DND-41 (cell line): ENCODE data around the gene EEF2.

Experiments used
- ATAC-seq: fragments of 200-7000 bp; cut with Tn5 transposase; 3 replicates; pipeline ENCODE4 v1.9.1; 2021; ENCODE audit warnings: low read depth; ENCODE audit not compliant: insufficient read depth
- DNase-seq: peaks from one replicate; pipeline ENCODE4 v3.0.0-alpha.2; 2020
- H2AFZ ChIP-seq: 2 replicates; pipeline ENCODE4 v1.6.0; 2012; ENCODE audit warnings: low read depth, low read length
- H3K27ac ChIP-seq: 2 replicates; pipeline ENCODE4 v1.5.1; 2012; ENCODE audit warnings: low read length, inconsistent platforms
- H3K27me3 ChIP-seq: fragments of 200-600 bp; sonication (generic); 2 replicates; pipeline ENCODE4 v1.6.0; 2012; ENCODE audit warnings: low read length, mild to moderate bottlenecking, inconsistent platforms; ENCODE audit not compliant: insufficient read depth, poor library complexity
- H3K36me3 ChIP-seq: 2 replicates; pipeline ENCODE4 v1.5.1; 2012; ENCODE audit warnings: low read length, inconsistent platforms; ENCODE audit not compliant: insufficient read depth
- H3K4me1 ChIP-seq: 2 replicates; pipeline ENCODE4 v1.5.1; 2012; ENCODE audit warnings: mild to moderate bottlenecking, low read length; ENCODE audit not compliant: insufficient read depth
- H3K4me2 ChIP-seq: 2 replicates; pipeline ENCODE4 v1.6.0; 2012; ENCODE audit warnings: mild to moderate bottlenecking, moderate library complexity, low read length, inconsistent platforms; ENCODE audit not compliant: insufficient read depth
- H3K4me3 ChIP-seq, 2 experiments: fragments of 200-600 bp in 1 of 2; shearing (Covaris generic) in 1 of 2; 2 replicates each; pipeline ENCODE4 v1.5.1; 2012 to 2016; ENCODE audit warnings: inconsistent platforms in 2 of 2, low read length in 2 of 2, mild to moderate bottlenecking in 2 of 2, low read depth in 1 of 2, moderate library complexity in 1 of 2
- H3K79me2 ChIP-seq: 2 replicates; pipeline ENCODE4 v1.6.0; 2012; ENCODE audit warnings: low read length, inconsistent platforms; ENCODE audit not compliant: insufficient read depth
- H3K9ac ChIP-seq: 2 replicates; pipeline ENCODE4 v1.6.0; 2012; ENCODE audit warnings: low read depth, mild to moderate bottlenecking, inconsistent platforms, low read length, moderate library complexity
- H3K9me3 ChIP-seq: 2 replicates; pipeline ENCODE4 v1.5.1; 2012; ENCODE audit warnings: low read length, moderate library complexity, mild to moderate bottlenecking, inconsistent platforms; ENCODE audit not compliant: insufficient read depth, severe bottlenecking
- H4K20me1 ChIP-seq: 2 replicates; pipeline ENCODE4 v1.6.0; 2012; ENCODE audit warnings: low read length; ENCODE audit not compliant: insufficient read depth
- CTCF ChIP-seq: IDR thresholded peaks from 2 replicates; pipeline ENCODE4 v1.5.1; 2012; ENCODE audit warnings: borderline replicate concordance, low read length, moderate library complexity, mild to moderate bottlenecking; ENCODE audit not compliant: poor library complexity, severe bottlenecking; ENCODE audit errors: extremely low read depth
- EZH2 ChIP-seq: IDR thresholded peaks from 3 replicates; pipeline ENCODE4 v1.6.1; 2012; ENCODE audit warnings: borderline replicate concordance, low read depth, mild to moderate bottlenecking, moderate library complexity, low read length, inconsistent platforms; ENCODE audit not compliant: severe bottlenecking

Gene EEF2

GRCh38 chr19:4032436-4032835, 47.2 kb upstream of the EEF2 start:
- no peak overlapping the region for H3K4me3 ChIP-seq
- H3K36me3 ChIP-seq = peaks cover 84% of the 10 kb centered on the region
- H3K9ac ChIP-seq = no peak overlapping the region
- H3K4me1 ChIP-seq = no peaks in the 10 kb centered on the region
- H3K27ac ChIP-seq = no peak overlapping the region
- H3K4me2 ChIP-seq = no peak overlapping the region
- peaks cover 13% of the 10 kb centered on the region for H4K20me1 ChIP-seq
- no peak overlapping the region for H2AFZ ChIP-seq
- no peaks in the 10 kb centered on the region for H3K27me3 ChIP-seq
- ATAC-seq (no peak), DNase-seq (no peak)
- H3K9me3 ChIP-seq = no peaks in the 10 kb centered on the region
- H3K79me2 ChIP-seq = no peaks in the 10 kb centered on the region; the same call in 1 of the 2 replicates
- TF ChIP-seq CTCF (no peak), EZH2 (no peak)

- Histone ChIP-seq H3K79me2 (no peaks in the 10 kb centered on the region; the same call in 1 of the 2 replicates), H4K20me1 (peaks cover 16% of the 10 kb centered on the region), H3K27ac (no peak overlapping the region), H2AFZ (no peak overlapping the region), H3K4me3 (no peak overlapping the region), H3K4me2 (no peak overlapping the region), H3K9me3 (no peaks in the 10 kb centered on the region), H3K36me3 (peaks cover 83% of the 10 kb centered on the region), H3K4me1 (no peaks in the 10 kb centered on the region), H3K27me3 (no peaks in the 10 kb centered on the region), H3K9ac (no peak overlapping the region)
- no peak for TF ChIP-seq EZH2
- no peak for TF ChIP-seq CTCF
- DNase-seq = no peak
- no peak for ATAC-seq
Measured at GRCh38 chr19:4031420-4031819, 46.2 kb upstream of the EEF2 start.

- Histone ChIP-seq H3K4me2 (no peak overlapping the region), H3K27ac (no peak overlapping the region), H2AFZ (no peak overlapping the region), H3K79me2 (no peaks in the 10 kb centered on the region; the same call in 1 of the 2 replicates), H3K27me3 (no peaks in the 10 kb centered on the region), H3K36me3 (peaks cover 80% of the 10 kb centered on the region), H3K4me1 (no peaks in the 10 kb centered on the region), H4K20me1 (peaks cover 16% of the 10 kb centered on the region), H3K9ac (no peak overlapping the region), H3K9me3 (no peaks in the 10 kb centered on the region), H3K4me3 (no peak overlapping the region)
- no peak for DNase-seq
- no peak for TF ChIP-seq EZH2
- ATAC-seq = no peak
Measured at GRCh38 chr19:4030981-4031380, 45.7 kb upstream of the EEF2 start.

- Histone ChIP-seq H3K4me1 (no peaks in the 10 kb centered on the region), H3K9me3 (no peaks in the 10 kb centered on the region), H3K36me3 (peaks cover 78% of the 10 kb centered on the region), H3K4me2 (no peak overlapping the region), H3K9ac (no peak overlapping the region), H4K20me1 (peaks cover 16% of the 10 kb centered on the region), H3K79me2 (no peaks in the 10 kb centered on the region; the same call in 1 of the 2 replicates), H2AFZ (no peak overlapping the region), H3K27ac (no peak overlapping the region), H3K27me3 (no peaks in the 10 kb centered on the region), H3K4me3 (no peak overlapping the region)
- TF ChIP-seq CTCF = no peak
- no peak for TF ChIP-seq EZH2
- DNase-seq = no peak
- ATAC-seq = no peak
Measured at GRCh38 chr19:4030552-4030951, 45.3 kb upstream of the EEF2 start.
